Endodermal cell (in vitro differentiated cells): Measurements from ENCODE around the gene PMM2. TPM values are rescaled to one million over a fixed set of nuclear protein-coding genes. Genes with fewer than 3 reads are reported as not detected.

Experiments used
- DNase-seq: peaks from one replicate; pipeline ENCODE4 v3.0.0-alpha.2; 2017
- H3K27ac ChIP-seq: 2 replicates; pipeline ENCODE4 v1.5.1; 2013; ENCODE audit warnings: mild to moderate bottlenecking, low read depth, low read length, moderate library complexity
- H3K27me3 ChIP-seq: 2 replicates; pipeline ENCODE4 v1.6.1; 2013; ENCODE audit warnings: mild to moderate bottlenecking, low read length, moderate library complexity; ENCODE audit not compliant: insufficient read depth, control insufficient read depth, poor library complexity, severe bottlenecking
- H3K36me3 ChIP-seq: 2 replicates; pipeline ENCODE4 v1.7.0; 2013; ENCODE audit warnings: mild to moderate bottlenecking, low read length, moderate library complexity; ENCODE audit not compliant: control insufficient read depth, insufficient read depth
- H3K4me1 ChIP-seq: one replicate; pipeline ENCODE4 v1.7.0; 2013; ENCODE audit warnings: low read length; ENCODE audit not compliant: control insufficient read depth, insufficient read depth
- H3K4me3 ChIP-seq: 2 replicates; pipeline ENCODE4 v1.5.1; 2013; ENCODE audit warnings: mild to moderate bottlenecking, low read length, moderate library complexity
- H3K9ac ChIP-seq: 2 replicates; pipeline ENCODE4 v1.6.1; 2013; ENCODE audit warnings: mild to moderate bottlenecking, low read length, moderate library complexity; ENCODE audit not compliant: poor library complexity, severe bottlenecking; ENCODE audit errors: extremely low read depth
- H3K9me3 ChIP-seq: 2 replicates; pipeline ENCODE4 v1.6.1; 2013; ENCODE audit warnings: mild to moderate bottlenecking, low read length, moderate library complexity; ENCODE audit not compliant: control insufficient read depth
- H3K27ac Mint-ChIP-seq: 2 replicates; pipeline ENCODE4 v1.8.0; 2020; ENCODE audit warnings: mixed read lengths
- H3K27me3 Mint-ChIP-seq: 2 replicates; pipeline ENCODE4 v1.8.0; 2021; ENCODE audit warnings: mild to moderate bottlenecking, mixed read lengths; ENCODE audit not compliant: insufficient read depth
- H3K36me3 Mint-ChIP-seq: 2 replicates; pipeline ENCODE4 v1.8.0; 2020; ENCODE audit warnings: low read depth, mixed read lengths
- H3K4me1 Mint-ChIP-seq: 2 replicates; pipeline ENCODE4 v1.8.0; 2020; ENCODE audit warnings: mixed read lengths
- H3K4me3 Mint-ChIP-seq: 2 replicates; pipeline ENCODE4 v1.8.0; 2020; ENCODE audit warnings: mild to moderate bottlenecking, moderate library complexity, mixed read lengths
- H3K9me3 Mint-ChIP-seq: 2 replicates; pipeline ENCODE4 v1.8.0; 2020; ENCODE audit warnings: mild to moderate bottlenecking, mixed read lengths
- CTCF ChIP-seq: fragments of 200-600 bp; sonication (generic); conservative IDR thresholded peaks from 2 replicates; pipeline ENCODE4 v1.5.0; 2021; ENCODE audit warnings: antibody characterized with exemption, mild to moderate bottlenecking
- WGBS, 2 experiments: methylation state at CpG; one replicate each; pipeline versions ENCODE4 v1.1.5 to v1.1.7; 2013; ENCODE audit warnings: missing lambda C conversion rate in 2 of 2, mixed read lengths in 1 of 2; ENCODE audit not compliant: insufficient coverage in 1 of 2, insufficient read length in 1 of 2; 5-methylcytosine and 5-hydroxymethylcytosine counted together
- total RNA-seq, 2 donors: library from RNA; stranded (reverse); fragmentation: NEBNext Ultra II Directional in 1 of 2; extraction: Animal tissue kit (Norgen Biotek cat#: 25700) in 1 of 2; gene quantifications; 2 replicates in 1 of 2; 3 replicates in 1 of 2; pipeline ENCODE4 v1.2.1, GENCODE V29; 2021

PMM2 gene
- total RNA-seq, 2 donors from 2014 or later, result 47.6 to 48.2 TPM

GRCh38 chr16:8862309-8863130 is 64.9 kb downstream of the PMM2 start:
- no peak for DNase-seq
- H3K27me3 ChIP-seq, result no peaks in the 10 kb centered on the region
- H3K4me3 ChIP-seq, result no peak overlapping the region
- H3K9ac ChIP-seq, result no peak overlapping the region
- peaks cover 26% of the 10 kb centered on the region for H3K4me1 ChIP-seq
- no peak for TF ChIP-seq CTCF
- H3K9me3 ChIP-seq, result no peaks in the 10 kb centered on the region
- Mint-ChIP-seq H3K27ac (no peak overlapping the region), H3K4me3 (no peak overlapping the region), H3K9me3 (no peaks in the 10 kb centered on the region), H3K27me3 (no peaks in the 10 kb centered on the region), H3K4me1 (peaks cover 34% of the 10 kb centered on the region), H3K36me3 (peaks cover 47% of the 10 kb centered on the region)
- 88 to 98% methylated on average over 6 to 14 of the region's 14 CpGs for WGBS, 2 experiments
- H3K36me3 ChIP-seq, result peaks cover 58% of the 10 kb centered on the region
- H3K27ac ChIP-seq, result no peak overlapping the region

DNA sequence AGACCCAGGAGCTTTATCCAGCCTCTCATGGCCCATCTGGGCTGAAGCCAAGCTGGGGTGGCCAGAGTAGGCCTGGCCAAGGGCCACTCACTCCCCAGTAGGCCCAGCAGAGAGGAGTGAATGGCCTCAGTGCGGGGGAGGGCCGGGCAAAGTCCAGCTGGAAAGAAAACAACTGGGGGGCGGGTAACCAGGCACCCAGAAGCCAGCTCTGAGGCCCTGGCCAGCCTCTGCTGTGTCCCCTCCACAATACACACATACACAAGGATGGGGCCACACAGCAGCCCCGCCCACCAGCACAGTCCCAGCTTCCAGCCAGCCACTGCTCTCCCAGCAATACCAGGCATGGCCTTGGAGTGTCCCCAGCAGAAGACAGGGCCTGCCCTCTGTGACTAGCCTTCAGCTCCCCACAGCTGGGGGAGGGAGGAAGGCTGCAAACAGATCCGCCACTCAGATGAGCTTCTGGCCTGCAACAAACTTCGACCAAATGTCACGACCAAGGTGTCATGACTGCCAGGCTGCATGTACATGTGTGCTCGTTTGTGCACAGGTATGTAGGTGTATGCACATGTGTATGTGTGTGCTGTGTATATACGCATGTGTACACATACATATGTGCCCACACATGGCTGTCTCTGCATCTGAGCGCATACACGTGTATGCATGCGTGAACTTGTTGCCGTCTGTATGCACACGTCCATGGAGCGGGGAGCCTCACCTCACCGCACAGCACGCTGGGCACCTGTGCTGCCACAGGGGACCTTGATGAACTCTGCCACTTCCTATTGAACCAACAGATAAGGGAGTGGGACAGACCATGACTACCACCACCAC is 66.2 kb downstream of the PMM2 start:
- 86 to 89% methylated on average over 15 to 17 of the region's 17 CpGs for WGBS, 2 experiments
- Histone ChIP-seq H3K9ac (no peak overlapping the region), H3K36me3 (peaks cover 47% of the 10 kb centered on the region), H3K9me3 (no peaks in the 10 kb centered on the region), H3K4me1 (peaks cover 26% of the 10 kb centered on the region), H3K27me3 (no peaks in the 10 kb centered on the region), H3K27ac (no peak overlapping the region), H3K4me3 (no peak overlapping the region)
- H3K4me1 Mint-ChIP-seq, result peaks cover 34% of the 10 kb centered on the region
- no peaks in the 10 kb centered on the region for H3K27me3 Mint-ChIP-seq
- H3K9me3 Mint-ChIP-seq, result no peaks in the 10 kb centered on the region
- H3K4me3 Mint-ChIP-seq, result peak overlapping the region; percentile 27
- DNase-seq, result peak; percentile 81
- H3K27ac Mint-ChIP-seq, result peak overlapping the region; percentile 62
- peak; percentile 50 for TF ChIP-seq CTCF
- peaks cover 34% of the 10 kb centered on the region for H3K36me3 Mint-ChIP-seq

- H3K36me3 ChIP-seq, result peaks cover 41% of the 10 kb centered on the region
- H3K27ac Mint-ChIP-seq, result peak overlapping the region; percentile 62
- no peaks in the 10 kb centered on the region for H3K9me3 Mint-ChIP-seq
- no peak overlapping the region for H3K4me3 ChIP-seq
- peaks cover 26% of the 10 kb centered on the region for H3K4me1 ChIP-seq
- peaks cover 39% of the 10 kb centered on the region for H3K4me1 Mint-ChIP-seq
- no peak for DNase-seq
- WGBS, 2 experiments, result 68 to 86% methylated on average over 6 to 13 of the region's 13 CpGs
- TF ChIP-seq CTCF, result no peak
- H3K27me3 ChIP-seq, result no peaks in the 10 kb centered on the region
- H3K9ac ChIP-seq, result no peak overlapping the region
- no peaks in the 10 kb centered on the region for H3K9me3 ChIP-seq
- H3K4me3 Mint-ChIP-seq, result peak overlapping the region; percentile 88
- no peaks in the 10 kb centered on the region for H3K27me3 Mint-ChIP-seq
- H3K27ac ChIP-seq, result peak overlapping the region; percentile 67
- peaks cover 27% of the 10 kb centered on the region for H3K36me3 Mint-ChIP-seq
Observed at GRCh38 chr16:8864480-8865110, 67.0 kb downstream of the PMM2 start.
